ENCODE results near the gene RAB11A. TPM values are rescaled to one million over a fixed set of nuclear protein-coding genes. Genes with fewer than 3 reads are reported as not detected.

RAB11A gene
- total RNA-seq, 1 experiment from 2014 or later, result 386 TPM

DNA sequence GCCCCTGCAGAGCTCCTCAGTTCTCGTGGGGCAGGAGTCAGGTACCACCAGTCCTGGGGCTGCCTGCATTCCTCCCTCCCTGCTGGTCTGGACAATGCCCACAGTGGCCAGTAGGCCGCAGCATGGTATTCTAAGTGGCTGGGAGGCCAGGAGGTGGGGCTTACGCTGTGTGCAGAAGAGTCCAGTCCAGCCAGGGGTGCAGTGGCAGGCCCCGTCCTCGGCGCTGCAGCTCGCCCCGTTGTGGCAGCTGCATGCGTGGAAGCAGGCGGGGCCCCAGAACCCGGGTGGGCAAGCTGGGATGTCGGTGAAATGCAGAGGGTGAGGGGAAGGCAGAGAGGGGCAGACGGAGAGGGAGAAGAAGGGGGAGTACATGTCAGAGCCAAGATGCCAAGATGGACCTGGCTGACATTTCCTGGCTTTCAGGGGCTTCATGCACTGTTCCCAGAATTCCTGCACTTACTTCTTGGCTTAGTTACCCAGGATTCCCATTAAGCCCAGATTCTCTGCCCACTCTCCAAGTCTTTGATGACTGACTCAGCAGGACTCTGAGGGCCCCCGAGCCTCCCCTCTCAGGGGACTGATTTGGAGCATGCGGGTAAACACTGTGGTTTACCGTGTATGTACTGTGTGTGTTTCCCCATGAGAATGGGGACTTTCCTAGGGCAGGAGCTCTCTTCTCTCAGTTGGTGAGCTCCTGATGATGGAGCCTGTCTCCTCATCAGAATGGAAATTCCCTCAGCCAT lies 47.5 kb downstream of the RAB11A start:
- DNase-seq (ENCODE audit: low read depth), result peak; percentile 50

GRCh38 chr15:65917407-65917756 lies 48.1 kb downstream of the RAB11A start:
- no peak for DNase-seq (ENCODE audit: low read depth)

DNA sequence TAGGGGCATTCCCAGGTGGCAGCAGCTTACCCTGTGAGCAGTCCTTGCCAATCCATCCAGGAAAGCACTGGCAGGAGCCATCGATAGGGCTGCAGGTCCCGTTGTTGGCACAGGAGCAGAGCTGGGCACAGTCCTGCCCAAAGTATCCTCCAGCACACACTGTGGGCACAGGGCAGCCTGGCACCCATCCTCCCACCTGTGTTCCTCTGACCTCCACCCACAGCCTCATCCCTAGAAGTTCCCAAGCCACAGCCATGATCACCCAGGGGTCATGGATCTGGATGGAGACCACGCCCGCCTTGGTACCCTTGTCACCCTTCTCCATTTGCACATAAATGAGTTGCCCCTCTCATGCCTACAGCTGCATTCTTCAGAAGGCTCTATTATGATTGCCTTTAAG lies 48.6 kb downstream of the RAB11A start:
- no peak for DNase-seq (ENCODE audit: low read depth)

DNA sequence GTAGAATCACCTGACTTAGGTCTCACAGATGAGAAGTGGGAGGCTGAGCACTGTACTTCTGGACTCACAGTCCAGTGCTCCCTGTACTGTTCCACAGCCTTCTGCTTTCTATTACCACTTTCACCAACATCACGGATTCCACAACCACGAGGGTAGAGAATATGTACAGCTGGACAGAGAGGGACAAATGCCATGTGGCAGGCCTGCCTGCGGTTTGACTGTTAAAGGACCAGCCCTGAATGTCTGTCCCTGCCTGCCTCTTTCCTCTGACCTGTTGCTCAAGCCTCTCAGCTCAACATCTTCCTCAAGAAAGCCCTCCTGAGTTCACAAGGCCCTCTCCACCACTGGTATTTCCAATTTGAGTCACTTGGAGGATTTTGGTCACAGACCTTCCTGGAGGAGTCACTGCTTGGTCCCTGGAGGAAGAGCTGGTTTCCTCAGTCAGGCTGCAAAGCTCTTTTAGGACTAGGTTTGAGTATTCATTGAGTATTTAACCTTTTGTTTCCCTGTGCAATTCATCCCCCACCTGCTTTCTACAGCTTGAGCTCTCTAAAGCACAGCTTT lies 49.1 kb downstream of the RAB11A start:
- DNase-seq (ENCODE audit: low read depth), result no peak

DNA sequence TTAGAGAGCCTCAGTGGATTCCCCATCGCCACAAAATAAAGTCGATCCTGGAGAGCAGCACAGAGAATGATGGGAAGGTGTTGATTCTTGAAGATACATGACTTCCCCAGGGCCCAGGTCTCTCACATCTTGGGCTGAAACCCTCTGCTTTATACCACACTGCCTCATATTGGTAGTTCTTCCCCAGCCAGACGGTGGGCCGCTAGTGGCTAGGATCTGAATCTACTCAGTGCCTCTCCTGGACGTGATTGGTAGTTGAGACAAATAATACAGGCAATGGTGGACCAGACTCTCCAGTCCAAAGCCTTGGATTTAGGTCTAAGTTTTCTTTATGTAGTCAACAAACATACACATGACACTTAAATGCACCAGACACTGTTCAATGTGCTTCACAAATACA lies 49.7 kb downstream of the RAB11A start:
- no peak for DNase-seq (ENCODE audit: low read depth)

DNA sequence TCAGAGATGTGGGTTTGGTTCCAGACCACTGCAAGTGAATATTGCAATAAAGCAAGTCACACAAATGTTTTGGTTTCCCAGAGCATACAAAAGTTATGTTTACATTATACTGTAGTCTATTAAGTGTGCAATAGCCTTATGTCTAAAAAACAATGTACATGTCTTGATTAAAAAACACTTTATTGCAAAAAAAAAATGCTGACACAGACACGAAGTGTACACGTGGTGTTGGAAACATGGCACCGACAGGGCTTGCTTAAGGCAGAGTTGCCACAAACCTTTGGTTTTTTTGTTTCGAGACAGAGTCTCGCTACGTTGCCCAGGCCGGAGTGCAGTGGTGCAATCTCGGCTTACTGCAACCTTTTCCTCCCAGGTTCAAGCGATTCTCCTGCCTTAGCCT lies 50.1 kb downstream of the RAB11A start:
- DNase-seq (ENCODE audit: low read depth), result no peak

- no peak for DNase-seq (ENCODE audit: low read depth)
These were observed 50.8 kb downstream of the RAB11A start for GRCh38 chr15:65920121-65920520.

DNA sequence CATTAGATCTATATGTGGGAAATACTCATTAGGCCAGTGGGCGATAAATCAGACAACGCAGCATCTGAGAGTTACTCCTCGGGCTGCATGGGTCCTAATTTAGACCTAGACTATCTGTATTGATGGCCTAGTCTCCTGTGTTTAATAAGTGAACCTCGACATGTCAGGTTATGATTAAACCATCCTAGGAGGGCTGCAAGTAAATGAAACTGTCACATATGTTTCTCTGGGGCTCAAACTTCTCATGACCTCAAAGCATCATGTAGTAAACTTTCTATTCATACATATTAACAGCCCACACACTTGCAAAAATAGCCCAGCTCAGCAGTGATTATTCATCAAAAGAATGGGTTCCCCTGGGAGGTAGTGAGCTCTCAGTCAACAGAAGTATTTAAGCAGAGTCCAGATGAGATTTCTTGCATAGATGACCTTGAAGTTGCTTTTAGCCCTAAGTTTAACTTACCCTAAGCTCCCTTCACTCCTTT lies 51.6 kb downstream of the RAB11A start:
- no peak for DNase-seq (ENCODE audit: low read depth)

GRCh38 chr15:65921780-65922179 lies 52.5 kb downstream of the RAB11A start:
- DNase-seq (ENCODE audit: low read depth), result no peak

- DNase-seq (ENCODE audit: low read depth), result no peak
These were observed 53.3 kb downstream of the RAB11A start for GRCh38 chr15:65922621-65923020.

- no peak for DNase-seq (ENCODE audit: low read depth)
These were observed 54.0 kb downstream of the RAB11A start for GRCh38 chr15:65923264-65923663.

DNA sequence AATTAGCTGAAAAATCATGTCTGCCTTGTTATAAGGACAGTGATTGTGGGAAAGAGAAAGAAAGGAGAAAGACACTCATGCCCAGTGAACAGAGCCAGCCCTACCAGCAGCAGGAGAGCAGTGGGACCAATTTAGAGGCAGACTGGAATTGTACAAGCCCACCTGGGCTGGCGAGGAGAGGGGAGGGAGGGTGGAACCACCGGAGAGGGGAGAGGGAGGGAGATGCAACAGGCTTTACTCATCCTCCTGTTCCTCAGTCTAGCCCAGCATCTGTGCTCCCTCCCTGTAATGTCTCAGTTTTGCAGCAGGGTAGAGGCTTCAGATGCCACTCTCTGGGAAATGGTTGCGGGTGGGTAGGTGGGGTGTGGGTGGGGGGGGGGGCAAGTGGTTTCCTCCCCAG lies 54.7 kb downstream of the RAB11A start:
- DNase-seq (ENCODE audit: low read depth), result no peak

GRCh38 chr15:65925338-65925737 lies 56.0 kb downstream of the RAB11A start:
- DNase-seq (ENCODE audit: low read depth), result no peak

- no peak for DNase-seq (ENCODE audit: low read depth)
These were observed 57.2 kb downstream of the RAB11A start for GRCh38 chr15:65926459-65926858.

- DNase-seq (ENCODE audit: low read depth), result no peak
These were observed 57.6 kb downstream of the RAB11A start for GRCh38 chr15:65926899-65927298.

GRCh38 chr15:65927545-65927944 lies 58.3 kb downstream of the RAB11A start:
- DNase-seq (ENCODE audit: low read depth), result no peak

DNA sequence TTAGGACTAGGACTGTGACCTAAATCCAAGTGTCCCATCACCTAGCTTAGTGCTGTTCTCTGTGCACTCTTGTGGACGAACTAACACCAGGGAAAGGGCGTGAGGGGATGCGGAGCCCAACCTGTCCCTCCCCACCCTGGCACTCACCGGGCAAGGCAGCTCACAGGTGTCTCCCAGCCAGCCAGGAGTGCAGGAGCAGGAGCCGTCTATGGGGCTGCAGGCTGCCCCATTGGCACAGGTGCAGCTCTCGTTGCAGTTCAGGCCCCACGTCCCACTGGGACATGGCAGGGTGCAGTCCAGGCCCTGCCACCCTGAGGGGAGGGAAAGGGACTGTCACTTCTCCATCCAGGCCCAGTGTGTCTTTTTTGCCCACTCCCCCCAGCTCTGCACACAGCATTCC lies 60.3 kb downstream of the RAB11A start:
- no peak for DNase-seq (ENCODE audit: low read depth)

- no peak for DNase-seq (ENCODE audit: low read depth)
These were observed 60.8 kb downstream of the RAB11A start for GRCh38 chr15:65930134-65930533.

DNA sequence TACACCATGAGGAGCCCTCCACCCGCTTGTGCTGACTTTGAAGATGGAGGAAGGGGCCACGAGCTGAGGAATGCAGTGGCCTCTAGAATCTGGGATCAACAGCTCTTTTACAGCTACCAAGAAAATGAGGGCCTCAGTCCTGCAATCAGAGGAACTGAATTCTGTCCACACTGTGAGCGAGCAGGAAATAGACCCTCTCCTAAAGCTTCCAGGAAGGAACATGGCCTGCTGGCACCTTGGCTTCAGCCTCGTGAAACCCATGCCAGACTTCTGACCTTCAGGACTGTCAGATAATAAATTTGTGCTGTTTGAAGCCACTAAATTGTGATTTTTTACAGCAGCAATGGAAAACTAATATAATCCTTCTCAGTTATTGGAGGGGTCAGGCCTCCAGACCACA lies 61.9 kb downstream of the RAB11A start:
- DNase-seq (ENCODE audit: low read depth), result no peak

DNA sequence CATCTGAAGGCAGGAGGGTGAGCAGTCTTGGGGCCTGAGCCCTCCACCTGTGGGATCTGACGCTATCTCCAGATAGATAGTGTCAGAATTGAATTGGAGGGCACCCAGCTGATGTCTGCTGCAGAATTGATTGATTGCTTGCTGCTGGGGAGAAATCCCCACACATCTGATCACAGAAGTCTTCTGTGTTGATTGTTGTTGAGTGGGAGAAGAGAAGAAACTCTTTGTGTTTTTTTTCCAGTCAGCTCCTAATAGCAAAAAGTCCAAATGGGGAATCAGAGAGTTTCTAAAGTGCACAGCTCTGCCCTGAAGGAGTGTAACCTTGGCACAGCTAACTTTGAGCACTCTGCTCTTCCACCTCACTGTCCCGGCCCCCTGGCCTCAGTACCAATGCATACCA lies 66.1 kb downstream of the RAB11A start:
- DNase-seq (ENCODE audit: low read depth), result no peak

DNA sequence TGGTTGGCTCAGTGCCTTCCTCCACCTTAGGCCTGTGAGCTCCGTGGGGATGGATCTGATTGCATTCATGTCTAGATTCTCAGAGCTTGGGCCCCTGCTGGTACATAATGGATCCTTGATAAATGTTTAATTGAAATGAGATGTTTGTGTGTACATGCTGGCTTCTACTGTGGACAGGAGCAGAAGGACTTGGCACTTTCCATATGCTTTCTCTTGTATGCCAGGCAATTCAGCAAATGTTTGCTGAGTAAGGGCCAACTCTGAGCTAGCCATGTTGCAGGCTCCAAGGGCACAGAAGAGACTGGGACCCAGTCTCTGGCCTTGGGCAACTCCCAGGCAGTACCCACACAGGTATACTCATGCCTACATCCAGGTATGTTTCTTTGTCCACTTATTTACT lies 67.0 kb downstream of the RAB11A start:
- no peak for DNase-seq (ENCODE audit: low read depth)

DNA sequence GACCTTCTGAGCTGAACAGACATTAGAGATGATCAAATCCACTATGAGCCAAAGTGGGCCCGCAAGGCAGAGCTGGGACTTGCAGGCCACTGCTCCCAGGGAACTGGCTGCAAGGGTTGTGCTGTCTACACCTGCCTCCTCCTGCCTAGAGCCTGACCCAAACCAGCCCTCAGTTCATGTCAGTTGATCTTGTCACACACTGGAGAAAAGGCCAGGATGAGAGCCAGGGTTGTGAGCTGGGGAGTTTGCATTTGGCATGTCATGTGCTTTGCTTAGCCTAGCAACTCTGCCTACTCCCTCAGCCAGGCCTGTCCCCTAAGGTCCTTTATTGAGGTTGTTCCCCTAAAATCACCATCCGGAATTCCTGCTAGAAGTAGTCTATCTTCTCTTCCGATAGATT lies 67.8 kb downstream of the RAB11A start:
- no peak for DNase-seq (ENCODE audit: low read depth)

- peak; percentile 34 for DNase-seq (ENCODE audit: low read depth)
These were observed 68.2 kb downstream of the RAB11A start for GRCh38 chr15:65937476-65937875.

GRCh38 chr15:65938604-65939003 lies 69.3 kb downstream of the RAB11A start:
- no peak for DNase-seq (ENCODE audit: low read depth)
